ENCODE data around the gene AFF4. TPM values are rescaled to one million over a fixed set of nuclear protein-coding genes. Genes with fewer than 3 reads are reported as not detected.

The AFF4 gene
- total RNA-seq, 1 donor from 2014 or later, result 87.9 TPM

GRCh38 chr5:132827943-132828673 is 135.3 kb downstream of the AFF4 start:
- no peak for DNase-seq (ENCODE audit: low read depth)

GRCh38 chr5:132826424-132827082 is 136.9 kb downstream of the AFF4 start:
- no peak for DNase-seq (ENCODE audit: low read depth)

GRCh38 chr5:132825834-132826391 is 137.5 kb downstream of the AFF4 start:
- no peak for DNase-seq (ENCODE audit: low read depth)

Other genes with a start within 250 kb of the AFF4 start
- 7.1 and 7.4 TPM in 2 replicates for gene KIF3A, start 226.1 kb downstream of the AFF4 start, total RNA-seq
- not detected in 2 replicates for gene CCNI2, start 216.2 kb downstream of the AFF4 start, total RNA-seq
- gene SEPTIN8, start 186.4 kb downstream of the AFF4 start, total RNA-seq, result 22.0 and 25.3 TPM in 2 replicates
- gene SOWAHA, start 150.3 kb downstream of the AFF4 start, total RNA-seq, result 0.11 and 0.36 TPM in 2 replicates
- gene SHROOM1, start 133.0 kb downstream of the AFF4 start, total RNA-seq, result 7.7 and 10.0 TPM in 2 replicates
- 0.27 and 0.57 TPM in 2 replicates for gene GDF9, start 97.2 kb downstream of the AFF4 start, total RNA-seq
- gene UQCRQ, start 97.0 kb downstream of the AFF4 start, total RNA-seq, result 99.8 and 134 TPM in 2 replicates
- gene LEAP2, start 90.0 kb downstream of the AFF4 start, total RNA-seq, result 0.88 and 1.0 TPM in 2 replicates
- 18.6 and 21.7 TPM in 2 replicates for gene ZCCHC10, start 62.9 kb upstream of the AFF4 start, total RNA-seq
- gene HSPA4, start 88.4 kb upstream of the AFF4 start, total RNA-seq, result 145 TPM in 2 replicates